Astrocyte of the spinal cord (primary cell): ENCODE data around the gene RANBP1.
"Not testable (repeated sequence)": the region's sequence is repeated elsewhere in the genome, so short reads cannot be mapped to it uniquely, and the experiment has no call there.

Experiments used
- DNase-seq: peaks from one replicate; pipeline ENCODE4 v3.0.0; 2011; ENCODE audit warnings: low read depth, low spot score
- H3K4me3 ChIP-seq: 2 replicates; pipeline ENCODE4 v1.5.1; 2011; ENCODE audit warnings: low read depth, mild to moderate bottlenecking, low read length, moderate library complexity
- in situ Hi-C: cut with HindIII; loops from 2 replicates; pipeline ENCODE4 v1.10.0; 2017; ENCODE audit warnings: low sequenced_read_pairs
- TF ChIP-seq, protein P1 (sequence below): IDR thresholded peaks from 2 replicates; pipeline ENCODE4 v1.5.1; 2012; ENCODE audit warnings: low read depth, mild to moderate bottlenecking, low read length, inconsistent platforms

The RANBP1 gene

DNA sequence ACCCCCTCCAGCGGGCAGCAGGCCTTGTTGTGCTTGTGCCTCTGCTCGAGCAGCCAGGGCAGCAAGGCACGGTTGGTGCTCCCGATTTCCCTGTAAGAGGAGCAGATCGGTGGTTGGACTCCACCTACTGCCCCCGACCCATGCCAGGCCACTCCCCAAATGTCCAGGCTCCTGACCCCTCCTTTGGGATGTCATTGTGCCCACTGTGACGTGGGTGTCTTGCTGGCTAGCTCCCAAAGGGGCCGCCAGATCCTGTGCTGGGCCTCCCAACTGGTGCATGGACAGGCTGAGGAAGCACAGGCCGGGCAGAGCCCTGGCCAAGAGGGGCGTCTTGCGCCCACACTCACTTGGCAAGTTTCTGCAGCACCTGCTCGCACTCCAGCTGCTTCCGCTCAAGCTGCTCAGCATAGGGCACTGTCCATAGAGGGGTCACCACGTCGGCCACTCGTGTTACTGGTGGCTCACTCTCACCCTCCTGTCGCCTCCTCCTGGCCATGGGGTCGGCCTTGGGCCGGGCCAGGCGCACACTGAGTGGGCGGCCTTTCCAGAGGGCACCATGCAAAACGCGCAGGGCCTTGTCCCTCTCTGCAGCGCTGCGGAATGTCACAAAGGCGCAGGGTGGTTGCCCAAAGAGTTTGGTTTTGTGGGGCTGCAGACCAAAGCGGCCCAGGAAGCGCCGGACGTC, at the start of gene RANBP1:
Gene RANBP1, plus strand, starts transcription at position 414 of the 685 bp plus-strand sequence. Its CDS starts 81 bp downstream, at position 495.
- peak within 1 kb of the TSS; percentile 96 for H3K4me3 ChIP-seq
- no peak for DNase-seq
- TF ChIP-seq, protein P1, sequence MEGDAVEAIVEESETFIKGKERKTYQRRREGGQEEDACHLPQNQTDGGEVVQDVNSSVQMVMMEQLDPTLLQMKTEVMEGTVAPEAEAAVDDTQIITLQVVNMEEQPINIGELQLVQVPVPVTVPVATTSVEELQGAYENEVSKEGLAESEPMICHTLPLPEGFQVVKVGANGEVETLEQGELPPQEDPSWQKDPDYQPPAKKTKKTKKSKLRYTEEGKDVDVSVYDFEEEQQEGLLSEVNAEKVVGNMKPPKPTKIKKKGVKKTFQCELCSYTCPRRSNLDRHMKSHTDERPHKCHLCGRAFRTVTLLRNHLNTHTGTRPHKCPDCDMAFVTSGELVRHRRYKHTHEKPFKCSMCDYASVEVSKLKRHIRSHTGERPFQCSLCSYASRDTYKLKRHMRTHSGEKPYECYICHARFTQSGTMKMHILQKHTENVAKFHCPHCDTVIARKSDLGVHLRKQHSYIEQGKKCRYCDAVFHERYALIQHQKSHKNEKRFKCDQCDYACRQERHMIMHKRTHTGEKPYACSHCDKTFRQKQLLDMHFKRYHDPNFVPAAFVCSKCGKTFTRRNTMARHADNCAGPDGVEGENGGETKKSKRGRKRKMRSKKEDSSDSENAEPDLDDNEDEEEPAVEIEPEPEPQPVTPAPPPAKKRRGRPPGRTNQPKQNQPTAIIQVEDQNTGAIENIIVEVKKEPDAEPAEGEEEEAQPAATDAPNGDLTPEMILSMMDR, result no peak
- in situ Hi-C loops, result no loop called here

DNA sequence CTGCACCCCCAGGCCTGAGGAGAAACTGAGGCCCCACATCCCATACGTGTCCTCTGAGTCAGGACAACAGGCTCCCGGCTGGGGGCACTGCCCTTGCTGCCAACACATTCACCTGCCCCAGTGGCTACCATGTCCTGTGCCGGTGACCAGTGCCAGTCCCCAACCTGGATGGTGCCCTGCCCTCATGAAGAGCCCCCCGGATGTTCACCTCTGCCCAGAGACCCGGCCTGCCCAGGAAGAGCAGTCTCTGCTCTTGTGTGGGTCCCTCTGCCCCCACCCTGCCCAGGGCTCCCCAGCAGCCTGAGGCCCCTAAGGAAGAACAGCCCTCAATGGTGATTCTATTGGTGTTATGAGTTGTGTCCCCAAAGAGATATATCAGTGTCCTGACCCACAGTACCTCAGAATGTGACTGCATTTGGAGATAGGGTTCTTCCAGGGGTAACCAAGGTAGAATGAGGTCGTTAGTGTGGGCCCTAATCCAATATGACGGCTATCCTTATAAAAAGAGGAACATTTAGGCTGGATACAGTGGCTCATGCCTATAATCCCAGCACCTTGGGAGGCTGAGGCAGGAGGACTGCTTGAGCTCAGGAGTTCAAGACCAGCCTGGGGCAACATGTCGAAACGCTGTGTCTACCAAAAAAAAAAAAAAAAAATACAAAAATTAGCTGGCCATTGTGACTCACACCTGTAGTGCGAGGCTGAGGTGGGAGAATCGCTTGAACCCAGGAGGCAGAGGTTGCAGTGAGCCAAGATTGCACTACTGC, 49.1 kb upstream of the RANBP1 start:
- TF ChIP-seq, protein P1, result no peak
- DNase-seq, result no peak
- no peak overlapping the region for H3K4me3 ChIP-seq
- in situ Hi-C loops, result no loop called here

DNA sequence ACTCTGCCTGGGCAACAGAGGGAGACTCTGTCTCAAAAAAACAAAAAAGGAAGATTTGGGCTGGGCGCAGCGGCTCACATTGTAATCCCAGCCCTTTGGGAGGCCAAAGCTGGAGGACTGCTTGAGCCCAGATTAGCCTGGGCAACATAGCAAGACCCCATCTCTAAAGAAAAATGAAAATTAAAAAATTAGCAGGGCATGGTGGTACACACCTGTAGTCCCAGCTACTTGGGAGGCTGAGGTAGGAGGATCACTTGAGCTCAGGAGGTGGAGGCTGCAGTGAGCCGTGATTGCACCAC, 48.6 kb upstream of the RANBP1 start:
- H3K4me3 ChIP-seq, in situ Hi-C loops, DNase-seq: not testable (repeated sequence)

DNA sequence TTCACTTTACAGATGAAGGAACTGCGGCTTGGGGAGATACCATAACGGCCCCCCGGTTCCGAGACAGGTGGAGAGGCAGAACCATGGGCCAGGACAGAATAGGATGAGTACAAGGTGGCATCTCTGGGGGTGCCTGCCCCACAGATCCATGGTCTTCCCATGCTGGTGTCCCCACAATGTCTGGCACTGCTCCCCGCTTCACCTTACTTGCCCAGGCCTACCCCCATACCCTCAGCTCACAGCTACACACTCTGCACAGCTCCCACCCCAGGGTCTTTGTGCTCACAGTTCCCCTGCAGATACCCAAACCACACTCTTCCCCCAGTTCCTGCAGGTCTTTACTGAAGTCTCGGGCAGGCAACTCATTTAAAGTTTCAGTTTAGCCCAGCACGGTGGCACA, 47.3 kb upstream of the RANBP1 start:
- DNase-seq, result no peak
- TF ChIP-seq, protein P1, result no peak
- in situ Hi-C loops, result no loop called here
- no peak overlapping the region for H3K4me3 ChIP-seq

DNA sequence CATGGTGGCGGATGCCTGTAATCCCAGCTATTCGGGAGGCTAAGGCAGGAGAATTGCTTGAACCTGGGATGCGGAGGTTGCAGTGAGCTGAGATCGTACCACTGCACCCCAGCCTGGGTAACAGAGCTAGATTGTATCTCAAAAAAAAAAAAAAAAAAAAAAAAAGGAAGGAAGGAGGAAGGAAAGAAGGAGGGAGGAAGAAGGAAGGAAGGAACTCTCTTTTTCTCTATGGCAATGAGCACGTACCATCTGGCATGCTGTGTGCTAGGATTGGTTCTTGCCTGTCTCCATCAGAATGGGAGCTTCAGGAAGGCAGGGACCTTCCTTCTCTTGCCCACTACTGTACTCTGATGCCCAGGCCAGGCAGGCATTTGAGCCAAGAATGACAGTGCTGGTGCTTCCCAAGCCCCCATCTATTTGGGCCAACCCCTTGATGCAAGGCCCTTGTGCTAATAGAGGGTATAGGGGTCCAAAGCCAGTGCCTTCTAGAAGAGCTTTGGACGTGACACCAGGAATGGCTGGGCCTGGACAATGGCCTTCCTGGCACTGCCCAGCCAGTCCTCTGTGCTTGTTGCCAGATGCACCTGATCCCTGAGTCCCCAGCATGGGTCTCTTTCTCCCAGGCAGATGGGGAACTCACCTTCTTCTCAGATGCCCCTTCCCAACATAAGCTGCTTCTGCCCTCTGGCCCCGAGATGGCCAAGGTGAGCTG, 46.4 kb upstream of the RANBP1 start:
- in situ Hi-C loops, result no loop called here
- no peak overlapping the region for H3K4me3 ChIP-seq
- TF ChIP-seq, protein P1, result no peak
- no peak for DNase-seq

DNA sequence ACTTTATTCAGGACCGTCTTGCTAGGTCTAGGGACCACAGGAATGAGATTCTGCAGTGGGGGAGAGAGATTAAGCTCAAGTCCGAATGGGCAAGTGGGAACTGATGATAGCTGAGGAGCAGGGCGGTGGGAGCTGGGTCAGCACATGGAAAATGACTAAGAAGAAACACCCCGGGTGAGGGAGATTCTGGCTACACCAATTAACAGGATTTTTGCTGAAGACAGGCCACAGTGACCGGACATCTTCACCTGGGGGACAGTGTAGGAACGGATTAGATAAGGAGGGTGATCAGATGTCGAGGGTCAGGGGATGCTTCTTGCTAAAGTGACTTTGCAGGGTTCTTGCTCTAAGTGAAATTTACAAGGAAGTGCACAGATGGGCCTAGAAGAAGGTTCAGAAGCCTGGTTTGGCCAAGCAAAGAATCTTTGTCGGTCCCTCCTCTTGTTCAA, 44.4 kb upstream of the RANBP1 start:
- H3K4me3 ChIP-seq, result no peak overlapping the region
- in situ Hi-C loops, result no loop called here
- TF ChIP-seq, protein P1, result no peak

More for the DNA sequence above, 44.4 kb upstream of the RANBP1 start:
- DNase-seq, result no peak
